Right ventricle myocardium superior (tissue), 1 donor: ENCODE results near the gene MTMR3. TPM values are rescaled to one million over a fixed set of nuclear protein-coding genes. Genes with fewer than 3 reads are reported as not detected.
"Not testable (repeated sequence)": the region's sequence is repeated elsewhere in the genome, so short reads cannot be mapped to it uniquely, and the experiment has no call there.

Experiments
- ATAC-seq: fragments of 200-7000 bp; cut with Tn5 transposase; one replicate; pipeline ENCODE4 v1.9.1; 2020; ENCODE audit warnings: mild to moderate bottlenecking; ENCODE audit not compliant: poor library complexity
- DNase-seq: peaks from one replicate; pipeline ENCODE4 v3.0.0-alpha.2; 2020
- intact Hi-C: fragments of 100-400 bp; cut with DNase I; formaldehyde crosslinking; loops from one replicate; pipeline ENCODE4 v1.11.2; 2022
- long read RNA-seq: library from polyadenylated mRNA; unstranded; transcript quantifications from one replicate; pipeline ENCODE4 v2.0.0, GENCODE V29; 2021
- total RNA-seq: library from RNA; stranded (reverse); fragmentation: NEBNext Ultra II Directional; extraction: Animal tissue kit (Norgen Biotek cat#: 25700); gene quantifications from one replicate; pipeline ENCODE4 v1.2.1, GENCODE V29; 2021
- donor health status: DM: no; HTN: yes; CAD: no; lungs with severe emphysema.

The MTMR3 gene
- 29.9 TPM for total RNA-seq
- long read RNA-seq, full-length matches to known transcripts: 4 of 26 reads
- long read RNA-seq, partial matches to known transcripts: 16 of 26 reads
- long read RNA-seq, other reads (novel, unspliced or antisense): 6 of 26 reads

- intact Hi-C loops: no loop called here
- peak; percentile 93 for ATAC-seq
These were observed at the start of gene MTMR3 for GRCh38 chr22:29883045-29883774. TSS of gene MTMR3 (plus strand) at chr22:29883174. CDS start at chr22:29971060, 87,886 bp downstream.

GRCh38 chr22:29833392-29833965 lies 49.5 kb upstream of the MTMR3 start:
- no peak for ATAC-seq
- intact Hi-C loops: loop anchor here (10.0 kb wide), 1 partner anchor 69 kb away; the partner anchor contains the start of genes UQCR10 and ZMAT5

More at GRCh38 chr22:29883045-29883774, at the start of gene MTMR3:
- DNase-seq: peak; percentile 97

GRCh38 chr22:29834046-29834445 lies 48.9 kb upstream of the MTMR3 start:
- ATAC-seq: no peak
- intact Hi-C loops: loop anchor here (10.0 kb wide), 1 partner anchor 69 kb away; the partner anchor contains the start of genes UQCR10 and ZMAT5
- no peak for DNase-seq

More at GRCh38 chr22:29833392-29833965, 49.5 kb upstream of the MTMR3 start:
- DNase-seq: no peak

- not testable (repeated sequence) for ATAC-seq, DNase-seq
- intact Hi-C loops: loop anchor here (10.0 kb wide), 1 partner anchor 72 kb away; the partner anchor contains the start of genes UQCR10 and ZMAT5
These were observed 46.1 kb upstream of the MTMR3 start for GRCh38 chr22:29836791-29837370.

GRCh38 chr22:29837741-29838598 lies 45.0 kb upstream of the MTMR3 start, which contains the start of gene ASCC2:
TSS of gene ASCC2 (minus strand) at chr22:29838274. CDS start at chr22:29832325, 5,949 bp downstream.
- intact Hi-C loops: loop anchor here (10.0 kb wide), 1 partner anchor 73 kb away; the partner anchor contains the start of genes UQCR10 and ZMAT5
- ATAC-seq (peak; percentile 99), DNase-seq (peak; percentile 100)

- ATAC-seq (no peak), DNase-seq (no peak)
- intact Hi-C loops: loop anchor here (10.0 kb wide), 1 partner anchor 74 kb away; the partner anchor contains the start of genes UQCR10 and ZMAT5
These were observed 44.4 kb upstream of the MTMR3 start for GRCh38 chr22:29838599-29838956.

- intact Hi-C loops: loop anchor here (10.0 kb wide), 1 partner anchor 74 kb away; the partner anchor contains the start of genes UQCR10 and ZMAT5
- no peak for ATAC-seq
These were observed 43.9 kb upstream of the MTMR3 start for GRCh38 chr22:29839039-29839438.

GRCh38 chr22:29840498-29840897 lies 42.5 kb upstream of the MTMR3 start:
- DNase-seq: no peak
- no peak for ATAC-seq
- intact Hi-C loops: no loop called here

More at GRCh38 chr22:29839039-29839438, 43.9 kb upstream of the MTMR3 start:
- DNase-seq: no peak

- ATAC-seq: no peak
- no peak for DNase-seq
- intact Hi-C loops: no loop called here
These were observed 40.8 kb upstream of the MTMR3 start for GRCh38 chr22:29842172-29842571.

GRCh38 chr22:29842740-29843139 lies 40.2 kb upstream of the MTMR3 start:
- ATAC-seq (no peak), DNase-seq (no peak)
- intact Hi-C loops: no loop called here

- ATAC-seq (no peak), DNase-seq (no peak)
- intact Hi-C loops: no loop called here
These were observed 36.7 kb upstream of the MTMR3 start for GRCh38 chr22:29846290-29846689.

- intact Hi-C loops: no loop called here
- ATAC-seq: peak; percentile 65
- no peak for DNase-seq
These were observed 34.9 kb upstream of the MTMR3 start for GRCh38 chr22:29848111-29848510.

GRCh38 chr22:29854432-29854831 lies 28.5 kb upstream of the MTMR3 start:
- no peak for DNase-seq
- no peak for ATAC-seq
- intact Hi-C loops: no loop called here

GRCh38 chr22:29855611-29856181 lies 27.3 kb upstream of the MTMR3 start:
- ATAC-seq: peak; percentile 95
- intact Hi-C loops: no loop called here
- peak; percentile 81 for DNase-seq

GRCh38 chr22:29856496-29856895 lies 26.5 kb upstream of the MTMR3 start:
- DNase-seq (no peak), ATAC-seq (no peak)
- intact Hi-C loops: no loop called here

- ATAC-seq, intact Hi-C loops, DNase-seq: not testable (repeated sequence)
These were observed 23.9 kb upstream of the MTMR3 start for GRCh38 chr22:29859030-29859429.

GRCh38 chr22:29860006-29860766 lies 22.8 kb upstream of the MTMR3 start:
- intact Hi-C loops: no loop called here
- DNase-seq (no peak), ATAC-seq (no peak)
